HCT116 (cell line): ENCODE measurements around the gene BAHCC1. TPM values are rescaled to one million over a fixed set of nuclear protein-coding genes. Genes with fewer than 3 reads are reported as not detected.

ENCODE experiments used
- ATAC-seq: fragments of 200-7000 bp; cut with Tn5 transposase; 2 replicates; pipeline ENCODE4 v1.9.1; 2020; ENCODE audit warnings: mild to moderate bottlenecking, moderate library complexity
- BruUV-seq: library from RNA; stranded (reverse); fragments of 400-500 nt; replicated peaks from 2 replicates; lab custom pipeline; 2021; lab: Mats Ljungman, UMichigan
- CTCF ChIA-PET: fragments of 300-600 bp; sonication (Branson Sonifier 250); formaldehyde crosslinking; loops from one replicate; lab custom pipeline; 2021; ENCODE audit warnings: antibody characterized with exemption; lab: Charles Lee
- POLR2A ChIA-PET: fragments of 300-600, 350-600 bp; sonication (Branson Sonifier 250); formaldehyde crosslinking; loops from one replicate; lab custom pipeline; 2021; ENCODE audit warnings: antibody characterized with exemption; lab: Charles Lee
- RAD21 ChIA-PET, 2 experiments: fragments of 300-600 bp; sonication (Branson Sonifier 250); formaldehyde crosslinking; loops; one replicate each; lab custom pipeline; 2023; ENCODE audit warnings: low total read pairs in 2 of 2; ENCODE audit not compliant: uncharacterized antibody in 2 of 2, unreplicated experiment in 2 of 2, low non-redundant PET in 1 of 2; lab: Charles Lee
- DNase-seq: peaks from one replicate; pipeline ENCODE4 v3.0.0-alpha.2; 2010; ENCODE audit warnings: low read depth, low spot score
- H2AFZ ChIP-seq: fragments of 200-600 bp; shearing (Covaris generic), sonication (generic); 2 replicates; pipeline ENCODE4 v1.6.1; 2017; ENCODE audit warnings: low read depth, mixed run types, mixed read lengths, antibody characterized with exemption, low read length; ENCODE audit not compliant: poor library complexity, severe bottlenecking
- H3K27ac ChIP-seq: 2 replicates; pipeline ENCODE4 v1.5.1; 2012; ENCODE audit warnings: low read depth, low read length
- H3K27me3 ChIP-seq: fragments of 200-600 bp; sonication (generic); 2 replicates; pipeline ENCODE4 v1.6.1; 2016; ENCODE audit warnings: mixed run types, low read length, mixed read lengths; ENCODE audit not compliant: insufficient read depth
- H3K36me3 ChIP-seq, 2 experiments: fragments of 200-500 bp in 1 of 2; fragments of 200-600 bp in 1 of 2; sonication (Bioruptor generic) in 1 of 2; sonication (generic) in 1 of 2; 2 replicates each; pipeline versions ENCODE4 v1.5.1 to v1.6.1; 2014 to 2016; ENCODE audit warnings: low read length in 2 of 2, inconsistent platforms in 1 of 2, mixed read lengths in 1 of 2, mixed run types in 1 of 2; ENCODE audit not compliant: insufficient read depth in 2 of 2, control insufficient read depth in 1 of 2
- H3K4me1 ChIP-seq, 2 experiments: fragments of 200-600 bp in 1 of 2; sonication (generic) in 1 of 2; 2 replicates each; pipeline versions ENCODE4 v1.5.1 to v1.6.1; 2012 to 2017; ENCODE audit warnings: low read length in 2 of 2, inconsistent platforms in 1 of 2, mild to moderate bottlenecking in 1 of 2, mixed read lengths in 1 of 2, mixed run types in 1 of 2, moderate library complexity in 1 of 2; ENCODE audit not compliant: insufficient read depth in 2 of 2, control insufficient read depth in 1 of 2
- H3K4me2 ChIP-seq: fragments of 200-600 bp; sonication (generic); 2 replicates; pipeline ENCODE4 v1.6.1; 2017; ENCODE audit warnings: mixed run types, low read length, mixed read lengths
- H3K4me3 ChIP-seq, 2 experiments: fragments of 200-600 bp in 1 of 2; sonication (generic) in 1 of 2; replicated peaks in 1 of 2; 2 replicates each; pipeline ENCODE4 v1.5.1; 2011 to 2016; ENCODE audit warnings: low read length in 2 of 2, control low read depth in 1 of 2, low read depth in 1 of 2, mild to moderate bottlenecking in 1 of 2, mixed read lengths in 1 of 2, mixed run types in 1 of 2
- H3K79me2 ChIP-seq: fragments of 200-600 bp; sonication (generic); 2 replicates; pipeline ENCODE4 v1.6.1; 2017; ENCODE audit warnings: mild to moderate bottlenecking, mixed run types, low read length, moderate library complexity, mixed read lengths; ENCODE audit not compliant: insufficient read depth
- H3K9ac ChIP-seq: fragments of 200-600 bp; sonication (generic); 2 replicates; pipeline ENCODE4 v1.6.1; 2016; ENCODE audit warnings: low read length, mixed read lengths
- H3K9me2 ChIP-seq: fragments of 200-600 bp; sonication (generic), shearing (Covaris generic); 2 replicates; pipeline ENCODE4 v1.6.1; 2017; ENCODE audit warnings: mixed run types, mild to moderate bottlenecking, moderate library complexity; ENCODE audit not compliant: insufficient read depth
- H3K9me3 ChIP-seq, 2 experiments: fragments of 200-500 bp in 1 of 2; fragments of 200-600 bp in 1 of 2; sonication (Bioruptor generic) in 1 of 2; sonication (generic) in 1 of 2; 2 replicates each; pipeline ENCODE4 v1.6.1; 2014 to 2017; ENCODE audit warnings: low read length in 2 of 2, mixed read lengths in 2 of 2, inconsistent platforms in 1 of 2, low read depth in 1 of 2, mild to moderate bottlenecking in 1 of 2, mixed run types in 1 of 2, moderate library complexity in 1 of 2; ENCODE audit not compliant: control insufficient read depth in 1 of 2, insufficient read depth in 1 of 2
- H4K20me1 ChIP-seq: fragments of 200-600 bp; sonication (generic), shearing (Covaris generic); 2 replicates; pipeline ENCODE4 v1.6.1; 2017; ENCODE audit warnings: mixed run types, mild to moderate bottlenecking, moderate library complexity; ENCODE audit not compliant: insufficient read depth
- ATF3 ChIP-seq: IDR thresholded peaks from 2 replicates; pipeline ENCODE4 v1.6.1; 2012
- CBX3 ChIP-seq: IDR thresholded peaks from 2 replicates; pipeline ENCODE4 v1.6.1; 2012; ENCODE audit warnings: low read depth
- CTCF ChIP-seq, 3 experiments: fragments of 200-600 bp in 1 of 3; sonication (generic) in 1 of 3; IDR thresholded peaks in 2 of 3; conservative IDR thresholded peaks in 1 of 3; 2 replicates each; pipeline ENCODE4 v1.5.1; 2012 to 2017; ENCODE audit warnings: low read depth in 2 of 3, low read length in 2 of 3, antibody characterized with exemption in 1 of 3, borderline replicate concordance in 1 of 3, control low read depth in 1 of 3, mild to moderate bottlenecking in 1 of 3, mixed read lengths in 1 of 3, mixed run types in 1 of 3, moderate library complexity in 1 of 3; ENCODE audit not compliant: insufficient read depth in 1 of 3
- EGR1 ChIP-seq: IDR thresholded peaks from 2 replicates; pipeline ENCODE4 v1.6.1; 2012; ENCODE audit warnings: low read depth
- JUND ChIP-seq: IDR thresholded peaks from 2 replicates; pipeline ENCODE4 v1.6.1; 2012
- POLR2A ChIP-seq: IDR thresholded peaks from 2 replicates; pipeline ENCODE4 v1.7.0; 2011; ENCODE audit warnings: borderline replicate concordance; ENCODE audit not compliant: insufficient read depth, insufficient read length; ENCODE audit errors: extremely low read depth
- POLR2AphosphoS5 ChIP-seq: IDR thresholded peaks from 2 replicates; pipeline ENCODE4 v1.6.1; 2011; ENCODE audit warnings: mild to moderate bottlenecking, low read depth, low read length, moderate library complexity
- REST ChIP-seq: IDR thresholded peaks from 2 replicates; pipeline ENCODE4 v1.6.1; 2012; ENCODE audit warnings: low read depth
- SIN3A ChIP-seq: IDR thresholded peaks from 2 replicates; pipeline ENCODE4 v1.6.1; 2012; ENCODE audit warnings: low read depth
- SP1 ChIP-seq: IDR thresholded peaks from 2 replicates; pipeline ENCODE4 v1.6.1; 2012; ENCODE audit warnings: low read depth
- ZFX ChIP-seq: fragments of 450-650 bp; IDR thresholded peaks from 2 replicates; pipeline ENCODE4 v1.6.1; 2017
- intact Hi-C: fragments of 100-400 bp; cut with micrococcal nuclease; formaldehyde crosslinking; loops from 2 replicates; pipeline ENCODE4 v1.10.0; 2022
- total RNA-seq: library from RNA; stranded (reverse); gene quantifications from one replicate; pipeline ENCODE4 v1.2.1, GENCODE V29; 2021; ENCODE audit not compliant: unreplicated experiment
- TF ChIP-seq, protein P1 (sequence below): IDR thresholded peaks from 2 replicates; pipeline ENCODE4 v1.6.1; 2012

BAHCC1 gene
- total RNA-seq, 1 experiment from 2014 or later = 45.2 TPM

- no peaks in the 10 kb centered on the region for H3K9me2 ChIP-seq
- intact Hi-C loops = loop anchor here (5.0 kb wide), 2 partner anchors 191 to 346 kb away; partner anchors contain the start of gene SLC38A10
- no peak overlapping the region for H2AFZ ChIP-seq
- H3K79me2 ChIP-seq = no peaks in the 10 kb centered on the region; the same call in 1 of the 2 replicates
- H3K4me1 ChIP-seq = peaks cover 25 to 62% of the 10 kb centered on the region in 2 experiments
- TF ChIP-seq POLR2AphosphoS5 = no peak
- peak; percentile 47; the same call in 1 of the 2 replicates for TF ChIP-seq ZFX
- ATAC-seq (peak; percentile 14), DNase-seq (no peak)
- no peaks in the 10 kb centered on the region for H4K20me1 ChIP-seq
- no peaks in the 10 kb centered on the region for H3K27me3 ChIP-seq
- POLR2A ChIA-PET = interaction anchor here (2.3 to 2.9 kb wide), 2 partner anchors 16 to 21 kb away, joined by 7 to 10 read pairs; no protein-coding TSS in a partner anchor
- peak overlapping the region; percentile 96 for H3K9ac ChIP-seq
- H3K4me3 ChIP-seq = peak overlapping the region; percentile 71 to 73
- RAD21 ChIA-PET = no interaction called here
- no peaks in the 10 kb centered on the region for H3K9me3 ChIP-seq
- CTCF ChIA-PET = interaction anchor here (1.2 kb wide), 1 partner anchor 196 kb away, joined by 3 read pairs; no protein-coding TSS in a partner anchor
- peak overlapping the region; percentile 91 for H3K4me2 ChIP-seq
- H3K27ac ChIP-seq = peak overlapping the region; percentile 99
- BruUV-seq = TSS peak; percentile 72
- no peaks in the 10 kb centered on the region for H3K36me3 ChIP-seq
Observed at GRCh38 chr17:81488276-81488860, 93.1 kb downstream of the BAHCC1 start.

DNA sequence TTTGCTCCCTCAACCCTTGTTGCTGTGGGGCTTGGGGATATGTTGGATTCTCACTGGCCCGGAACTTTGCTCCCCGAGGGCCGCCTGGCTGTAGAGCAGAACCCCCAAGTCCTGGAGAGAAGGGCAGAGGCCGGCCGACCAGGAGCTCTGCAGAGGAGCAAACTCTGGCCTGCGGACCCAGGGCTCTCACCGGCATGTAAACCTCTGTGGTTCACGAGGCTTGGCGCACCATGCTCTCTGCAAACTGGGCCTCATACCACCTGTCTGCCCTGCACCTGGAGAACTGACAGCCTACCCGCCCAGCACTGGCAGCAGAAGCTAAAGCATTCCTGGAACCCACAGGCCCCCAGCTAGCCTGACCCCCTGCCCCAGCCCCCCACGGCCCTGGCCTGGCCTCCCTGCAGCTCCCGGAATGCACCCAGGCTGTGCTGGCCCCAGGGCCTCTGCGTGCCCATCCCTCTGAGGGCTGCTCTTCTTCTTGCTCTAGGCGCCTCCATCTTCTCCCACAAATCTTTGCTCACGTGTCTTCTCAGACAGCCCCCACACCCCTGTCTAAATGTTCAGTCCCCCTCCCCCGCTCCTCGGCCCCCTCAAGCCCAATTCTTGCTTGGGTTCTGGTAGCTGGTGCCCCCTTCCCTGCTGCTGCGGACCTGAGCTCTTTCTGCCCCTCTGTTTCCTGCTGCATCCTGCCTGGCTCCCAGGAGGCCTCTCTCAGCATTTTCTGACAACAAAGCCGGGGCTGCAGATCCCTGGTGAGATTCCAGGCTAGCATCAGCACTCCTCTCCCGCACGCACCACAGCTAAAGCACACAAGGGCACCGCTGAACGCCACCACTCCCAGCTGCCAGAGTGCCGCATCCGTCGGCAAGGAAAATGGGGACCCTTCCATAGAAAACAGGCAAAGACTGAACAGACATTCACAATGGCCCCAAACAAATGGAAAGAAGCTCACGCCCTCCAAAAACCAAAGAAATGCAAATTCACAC is 94.0 kb downstream of the BAHCC1 start:
- no TSS peak for BruUV-seq
- no peak for ATAC-seq
- H3K4me1 ChIP-seq = peaks cover 22 to 55% of the 10 kb centered on the region in 2 experiments
- POLR2A ChIA-PET = interaction anchor here (0.7 to 3.5 kb wide), 5 partner anchors 12 to 30 kb away, joined by 3 to 20 read pairs (median 7); no protein-coding TSS in a partner anchor
- H3K9me2 ChIP-seq = no peaks in the 10 kb centered on the region
- no peak overlapping the region for H2AFZ ChIP-seq
- RAD21 ChIA-PET = no interaction called here
- no peaks in the 10 kb centered on the region; the same call in 1 of the 2 replicates for H3K79me2 ChIP-seq
- CTCF ChIA-PET = no interaction called here
- no peaks in the 10 kb centered on the region for H3K9me3 ChIP-seq
- no peaks in the 10 kb centered on the region for H3K27me3 ChIP-seq
- H3K9ac ChIP-seq = peak overlapping the region; percentile 96
- H3K27ac ChIP-seq = no peak overlapping the region
- no peaks in the 10 kb centered on the region for H4K20me1 ChIP-seq
- H3K36me3 ChIP-seq = no peaks in the 10 kb centered on the region
- H3K4me3 ChIP-seq = peak overlapping the region; percentile 71 to 73
- H3K4me2 ChIP-seq = peak overlapping the region; percentile 91
- intact Hi-C loops = loop anchor here (5.0 kb wide), 2 partner anchors 192 to 347 kb away; partner anchors contain the start of gene SLC38A10
- DNase-seq = no peak
- TF ChIP-seq POLR2A = no peak
- TF ChIP-seq SIN3A = no peak
- no peak for TF ChIP-seq REST
- TF ChIP-seq EGR1 = no peak
- TF ChIP-seq, protein P1, sequence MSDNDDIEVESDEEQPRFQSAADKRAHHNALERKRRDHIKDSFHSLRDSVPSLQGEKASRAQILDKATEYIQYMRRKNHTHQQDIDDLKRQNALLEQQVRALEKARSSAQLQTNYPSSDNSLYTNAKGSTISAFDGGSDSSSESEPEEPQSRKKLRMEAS = no peak
- no peak for TF ChIP-seq CTCF (IDR thresholded peaks at IDR 0.05 in 2 of 3, conservative IDR thresholded peaks at IDR 0.05 in 1 of 3; ENCODE audit: borderline replicate concordance in 1 of 3, insufficient read depth in 1 of 3, low read depth in 2 of 3, low read length in 2 of 3)
- no peak for TF ChIP-seq JUND
- no peak for TF ChIP-seq CBX3
- no peak for TF ChIP-seq SP1
- no peak for TF ChIP-seq ATF3
